Colonic mucosa (tissue), 4 donors: Measurements from ENCODE around the gene PIP4K2A. TPM values are rescaled to one million over a fixed set of nuclear protein-coding genes. Genes with fewer than 3 reads are reported as not detected.

Experiments used
- DNase-seq: peaks from one replicate; pipeline ENCODE4 v3.0.0-alpha.2; 2020
- H3K27ac ChIP-seq: fragments of 200-600 bp; one replicate; pipeline ENCODE4 v1.8.0; 2021
- H3K27me3 ChIP-seq: fragments of 200-600 bp; one replicate; pipeline ENCODE4 v1.8.0; 2021
- H3K36me3 ChIP-seq: fragments of 200-600 bp; one replicate; pipeline ENCODE4 v1.8.0; 2021
- H3K4me1 ChIP-seq: fragments of 200-600 bp; one replicate; pipeline ENCODE4 v1.8.0; 2021; ENCODE audit warnings: mild to moderate bottlenecking
- H3K4me3 ChIP-seq: fragments of 200-600 bp; one replicate; pipeline ENCODE4 v1.8.0; 2021
- H3K9ac ChIP-seq, 2 donors: one replicate each; pipeline ENCODE4 v1.7.0; 2013; ENCODE audit warnings: control low read depth in 2 of 2, low read depth in 2 of 2, low read length in 2 of 2
- H3K9me3 ChIP-seq: fragments of 200-600 bp; one replicate; pipeline ENCODE4 v1.8.0; 2021
- intact Hi-C: fragments of 100-400 bp; cut with DNase I; formaldehyde crosslinking; loops from one replicate; pipeline ENCODE4 v1.14.1; 2022
- total RNA-seq, 2 donors: library from RNA; stranded (reverse); fragmentation: NEBNext Ultra II Directional in 1 of 2; extraction: Animal tissue kit (Norgen Biotek cat#: 25700) in 1 of 2; gene quantifications; one replicate each; pipeline ENCODE4 v1.2.1, GENCODE V29; 2021
- TF ChIP-seq, protein P1 (sequence below): fragments of 200-600 bp; IDR thresholded peaks from one replicate; pipeline ENCODE4 v1.8.0; 2022; ENCODE audit warnings: antibody characterized with exemption, mild to moderate bottlenecking
- donor health status: healthy.
- donor health status: DM: no; HTN: no; CAD: no.
- donor health status: DM: no; HTN: no; CAD: no.

The PIP4K2A gene
- total RNA-seq, 2 donors from 2014 or later = 12.1 to 14.9 TPM

DNA sequence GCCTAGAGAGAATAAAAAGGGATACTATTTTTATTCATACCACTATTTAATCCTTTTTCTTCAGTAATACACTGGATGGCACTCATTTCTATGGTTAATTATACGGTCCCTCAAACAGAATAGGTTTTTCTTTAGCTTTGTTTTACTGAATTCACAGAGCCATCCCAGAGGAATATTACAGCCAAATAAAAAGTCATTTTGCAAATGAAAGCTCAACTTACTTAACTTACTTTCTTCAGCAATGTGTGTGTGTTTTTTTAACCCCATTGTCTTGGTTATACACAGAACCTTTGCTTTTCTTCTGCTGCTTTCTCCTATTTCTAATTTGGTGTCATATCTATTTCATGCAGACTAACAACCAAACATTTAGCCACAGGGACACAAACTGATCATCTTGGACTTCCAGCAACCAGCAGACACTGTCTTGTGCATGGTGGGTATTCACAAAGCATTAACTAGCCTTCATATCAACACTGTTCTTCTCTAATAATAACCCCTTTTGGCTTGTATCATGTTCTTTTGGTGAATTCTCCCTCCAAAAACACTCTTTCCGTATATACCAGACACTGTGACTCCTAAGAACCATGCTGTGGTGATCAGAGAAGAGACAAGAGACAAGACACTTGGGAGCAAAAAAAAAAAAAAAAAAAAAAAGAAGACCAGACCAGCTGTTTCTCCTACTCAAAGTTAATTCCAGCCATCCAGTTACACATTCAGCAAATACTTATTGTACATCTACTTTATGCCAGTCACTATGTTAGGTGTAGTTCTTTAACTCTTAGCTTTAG, 40.4 kb downstream of the PIP4K2A start:
- TF ChIP-seq, protein P1, sequence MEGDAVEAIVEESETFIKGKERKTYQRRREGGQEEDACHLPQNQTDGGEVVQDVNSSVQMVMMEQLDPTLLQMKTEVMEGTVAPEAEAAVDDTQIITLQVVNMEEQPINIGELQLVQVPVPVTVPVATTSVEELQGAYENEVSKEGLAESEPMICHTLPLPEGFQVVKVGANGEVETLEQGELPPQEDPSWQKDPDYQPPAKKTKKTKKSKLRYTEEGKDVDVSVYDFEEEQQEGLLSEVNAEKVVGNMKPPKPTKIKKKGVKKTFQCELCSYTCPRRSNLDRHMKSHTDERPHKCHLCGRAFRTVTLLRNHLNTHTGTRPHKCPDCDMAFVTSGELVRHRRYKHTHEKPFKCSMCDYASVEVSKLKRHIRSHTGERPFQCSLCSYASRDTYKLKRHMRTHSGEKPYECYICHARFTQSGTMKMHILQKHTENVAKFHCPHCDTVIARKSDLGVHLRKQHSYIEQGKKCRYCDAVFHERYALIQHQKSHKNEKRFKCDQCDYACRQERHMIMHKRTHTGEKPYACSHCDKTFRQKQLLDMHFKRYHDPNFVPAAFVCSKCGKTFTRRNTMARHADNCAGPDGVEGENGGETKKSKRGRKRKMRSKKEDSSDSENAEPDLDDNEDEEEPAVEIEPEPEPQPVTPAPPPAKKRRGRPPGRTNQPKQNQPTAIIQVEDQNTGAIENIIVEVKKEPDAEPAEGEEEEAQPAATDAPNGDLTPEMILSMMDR = no peak
- H3K9ac ChIP-seq = no peak overlapping the region
- H3K27me3 ChIP-seq = no peaks in the 10 kb centered on the region
- no peaks in the 10 kb centered on the region for H3K9me3 ChIP-seq
- intact Hi-C loops = no loop called here
- no peak overlapping the region for H3K4me3 ChIP-seq
- no peaks in the 10 kb centered on the region for H3K36me3 ChIP-seq
- DNase-seq = no peak
- no peak overlapping the region for H3K27ac ChIP-seq
- no peaks in the 10 kb centered on the region for H3K4me1 ChIP-seq

DNA sequence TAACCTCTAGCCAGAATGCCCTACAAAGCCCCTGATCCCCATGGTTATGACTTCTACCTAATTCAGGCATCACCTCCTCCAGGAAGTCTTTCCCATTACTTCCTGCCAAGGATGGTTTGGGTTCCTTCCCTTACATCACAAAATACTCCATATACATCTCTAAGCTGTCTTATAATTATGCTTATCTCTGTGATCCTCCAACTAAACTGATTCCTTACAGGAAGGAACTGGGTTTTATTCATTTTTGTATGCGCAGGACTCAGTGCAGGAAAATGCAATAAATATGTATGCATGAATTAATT, 41.3 kb downstream of the PIP4K2A start:
- H3K4me1 ChIP-seq = no peaks in the 10 kb centered on the region

DNA sequence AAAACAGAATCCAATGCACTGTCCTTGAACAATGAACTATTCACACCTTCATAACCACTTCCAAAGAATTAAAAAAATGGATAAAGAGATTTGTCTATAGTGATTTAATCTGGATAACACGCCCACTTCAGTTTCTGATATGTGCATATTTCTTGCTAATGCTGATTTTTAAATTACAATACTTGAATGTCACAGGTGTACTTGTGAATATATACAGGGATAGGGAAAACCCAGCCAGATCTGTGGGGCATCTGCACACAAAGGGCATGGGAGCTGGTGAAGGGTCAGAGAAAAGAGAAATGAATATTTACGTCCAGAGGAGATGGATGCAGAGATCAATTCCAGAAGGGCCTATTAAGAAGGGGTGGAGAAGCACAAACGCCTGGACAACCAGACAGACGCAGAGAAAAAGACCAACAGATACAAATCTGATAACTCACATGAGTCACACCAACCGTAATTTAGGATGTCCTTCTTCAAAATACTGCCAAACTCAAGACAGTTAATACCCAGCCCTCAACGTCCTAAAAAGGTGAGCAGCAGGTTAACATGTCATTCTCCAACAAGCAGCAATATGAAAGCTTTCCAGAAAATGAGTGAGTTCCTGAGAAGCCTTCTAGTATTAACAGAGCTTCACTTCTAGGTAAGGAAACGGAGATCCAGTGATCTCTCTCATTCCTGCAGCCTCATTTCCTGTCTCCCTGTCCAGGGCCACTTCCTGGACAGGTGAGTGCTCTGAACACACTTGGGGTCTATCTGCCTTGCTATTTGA, 41.9 kb downstream of the PIP4K2A start:
- no peaks in the 10 kb centered on the region for H3K9me3 ChIP-seq
- H3K4me3 ChIP-seq = no peak overlapping the region
- DNase-seq = no peak
- no peak overlapping the region for H3K9ac ChIP-seq
- intact Hi-C loops = no loop called here
- H3K27me3 ChIP-seq = no peaks in the 10 kb centered on the region
- no peaks in the 10 kb centered on the region for H3K4me1 ChIP-seq
- TF ChIP-seq, protein P1 = no peak
- no peak overlapping the region for H3K27ac ChIP-seq
- no peaks in the 10 kb centered on the region for H3K36me3 ChIP-seq

More for the DNA sequence above, 41.3 kb downstream of the PIP4K2A start:
- no peaks in the 10 kb centered on the region for H3K9me3 ChIP-seq
- intact Hi-C loops = no loop called here
- H3K9ac ChIP-seq = no peak overlapping the region
- H3K36me3 ChIP-seq = no peaks in the 10 kb centered on the region
- no peak overlapping the region for H3K4me3 ChIP-seq
- no peaks in the 10 kb centered on the region for H3K27me3 ChIP-seq
- no peak overlapping the region for H3K27ac ChIP-seq
- no peak for DNase-seq
- TF ChIP-seq, protein P1 = no peak

DNA sequence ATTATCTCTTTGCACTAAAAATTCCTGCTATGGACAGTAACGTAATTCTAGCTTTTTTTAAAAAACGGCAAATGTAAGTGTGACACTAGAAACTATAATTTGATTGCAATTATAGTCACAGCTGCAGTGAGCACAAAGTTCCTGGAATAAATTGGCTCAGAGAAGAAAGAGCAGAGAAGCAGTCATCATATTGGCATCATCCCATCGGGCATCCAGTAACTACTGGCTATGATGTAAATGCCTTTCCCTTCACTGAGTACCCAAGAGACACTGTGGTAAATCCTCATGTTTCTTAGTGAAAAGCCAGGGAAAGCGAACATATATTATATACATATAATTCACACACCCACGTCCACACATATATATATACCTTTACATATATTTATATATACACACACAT, 43.6 kb downstream of the PIP4K2A start:
- Histone ChIP-seq H3K4me1 (no peaks in the 10 kb centered on the region), H3K27ac (no peak overlapping the region), H3K36me3 (no peaks in the 10 kb centered on the region), H3K27me3 (no peaks in the 10 kb centered on the region), H3K9me3 (no peaks in the 10 kb centered on the region), H3K4me3 (no peak overlapping the region), H3K9ac (no peak overlapping the region)
- DNase-seq = no peak
- TF ChIP-seq, protein P1 = no peak
- intact Hi-C loops = no loop called here

DNA sequence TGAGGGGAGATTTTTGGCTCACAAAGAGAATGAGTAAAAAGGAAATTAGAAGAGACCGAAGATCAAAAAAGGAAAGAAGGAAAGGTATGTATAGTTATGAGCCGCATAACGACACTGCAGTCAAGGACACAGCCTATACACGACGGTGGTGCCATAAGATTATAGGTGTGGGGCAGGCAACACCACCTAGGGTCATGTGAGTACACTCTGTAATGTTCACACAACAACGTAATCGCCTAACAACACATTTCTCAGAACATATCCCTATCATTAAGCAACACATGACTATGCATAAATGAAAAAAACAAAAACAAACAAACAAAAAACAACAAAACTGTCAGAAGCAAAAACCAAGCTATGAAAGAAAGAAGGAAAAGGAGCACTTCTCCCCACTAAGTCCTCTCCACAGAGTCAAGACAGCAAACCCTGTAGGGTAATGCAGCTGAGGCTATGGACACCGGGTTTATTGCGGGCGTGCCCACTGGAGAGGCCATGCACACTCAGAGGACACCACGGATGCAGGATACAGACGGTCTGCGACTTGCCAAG, 45.1 kb downstream of the PIP4K2A start:
- TF ChIP-seq, protein P1 = no peak
- Histone ChIP-seq H3K9ac (no peak overlapping the region), H3K4me3 (no peak overlapping the region), H3K27me3 (no peaks in the 10 kb centered on the region), H3K4me1 (no peaks in the 10 kb centered on the region), H3K27ac (no peak overlapping the region), H3K36me3 (no peaks in the 10 kb centered on the region), H3K9me3 (no peaks in the 10 kb centered on the region)
- no peak for DNase-seq
- intact Hi-C loops = no loop called here
